ENCODE results near the gene EPC1. TPM values are rescaled to one million over a fixed set of nuclear protein-coding genes. Genes with fewer than 3 reads are reported as not detected.
A peak's percentile ranks its signal among the peaks of the same experiment; 100 is the strongest.
"Not testable (repeated sequence)": the region's sequence is repeated elsewhere in the genome, so short reads cannot be mapped to it uniquely, and the experiment has no call there.

The EPC1 gene
- total RNA-seq, 1 donor from 2014 or later: 36.0 TPM

- no peaks in the 10 kb centered on the region for H3K4me1 ChIP-seq
- no peaks in the 10 kb centered on the region for H3K36me3 ChIP-seq
- DNase-seq (no peak), ATAC-seq (no peak)
- no peaks in the 10 kb centered on the region for H3K9me3 ChIP-seq
- no peak overlapping the region for H3K27ac ChIP-seq
- TF ChIP-seq, protein P1, sequence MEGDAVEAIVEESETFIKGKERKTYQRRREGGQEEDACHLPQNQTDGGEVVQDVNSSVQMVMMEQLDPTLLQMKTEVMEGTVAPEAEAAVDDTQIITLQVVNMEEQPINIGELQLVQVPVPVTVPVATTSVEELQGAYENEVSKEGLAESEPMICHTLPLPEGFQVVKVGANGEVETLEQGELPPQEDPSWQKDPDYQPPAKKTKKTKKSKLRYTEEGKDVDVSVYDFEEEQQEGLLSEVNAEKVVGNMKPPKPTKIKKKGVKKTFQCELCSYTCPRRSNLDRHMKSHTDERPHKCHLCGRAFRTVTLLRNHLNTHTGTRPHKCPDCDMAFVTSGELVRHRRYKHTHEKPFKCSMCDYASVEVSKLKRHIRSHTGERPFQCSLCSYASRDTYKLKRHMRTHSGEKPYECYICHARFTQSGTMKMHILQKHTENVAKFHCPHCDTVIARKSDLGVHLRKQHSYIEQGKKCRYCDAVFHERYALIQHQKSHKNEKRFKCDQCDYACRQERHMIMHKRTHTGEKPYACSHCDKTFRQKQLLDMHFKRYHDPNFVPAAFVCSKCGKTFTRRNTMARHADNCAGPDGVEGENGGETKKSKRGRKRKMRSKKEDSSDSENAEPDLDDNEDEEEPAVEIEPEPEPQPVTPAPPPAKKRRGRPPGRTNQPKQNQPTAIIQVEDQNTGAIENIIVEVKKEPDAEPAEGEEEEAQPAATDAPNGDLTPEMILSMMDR (IDR thresholded peaks at IDR 0.05): no peak
- intact Hi-C loops (cut with DNase I): no loop called here
- H3K4me3 ChIP-seq: no peak overlapping the region
- no peaks in the 10 kb centered on the region for H3K27me3 ChIP-seq
These were observed 109.2 kb downstream of the EPC1 start for GRCh38 chr10:32237644-32238345.

- ATAC-seq (no peak), DNase-seq (no peak)
- Histone ChIP-seq H3K4me3 (no peak overlapping the region), H3K4me1 (no peaks in the 10 kb centered on the region), H3K27me3 (no peaks in the 10 kb centered on the region), H3K27ac (no peak overlapping the region), H3K36me3 (no peaks in the 10 kb centered on the region), H3K9me3 (no peaks in the 10 kb centered on the region)
- intact Hi-C loops (cut with DNase I): no loop called here
- TF ChIP-seq, protein P1 (IDR thresholded peaks at IDR 0.05): no peak
These were observed 112.5 kb downstream of the EPC1 start for GRCh38 chr10:32234471-32234870.

- DNase-seq; H3K4me1 ChIP-seq; ATAC-seq; H3K27me3 ChIP-seq; H3K27ac ChIP-seq; intact Hi-C loops (cut with DNase I); H3K4me3 ChIP-seq; H3K36me3 ChIP-seq; H3K9me3 ChIP-seq: not testable (repeated sequence)
These were observed 113.6 kb downstream of the EPC1 start for GRCh38 chr10:32233375-32233774.

- Histone ChIP-seq H3K9me3 (no peaks in the 10 kb centered on the region), H3K4me3 (no peak overlapping the region), H3K27me3 (no peaks in the 10 kb centered on the region), H3K4me1 (no peaks in the 10 kb centered on the region), H3K36me3 (no peaks in the 10 kb centered on the region), H3K27ac (no peak overlapping the region)
- TF ChIP-seq, protein P1 (IDR thresholded peaks at IDR 0.05): no peak
- intact Hi-C loops (cut with DNase I): no loop called here
- peak; percentile 62 for ATAC-seq
- no peak for DNase-seq
These were observed 114.6 kb downstream of the EPC1 start for GRCh38 chr10:32232378-32232777.

DNA sequence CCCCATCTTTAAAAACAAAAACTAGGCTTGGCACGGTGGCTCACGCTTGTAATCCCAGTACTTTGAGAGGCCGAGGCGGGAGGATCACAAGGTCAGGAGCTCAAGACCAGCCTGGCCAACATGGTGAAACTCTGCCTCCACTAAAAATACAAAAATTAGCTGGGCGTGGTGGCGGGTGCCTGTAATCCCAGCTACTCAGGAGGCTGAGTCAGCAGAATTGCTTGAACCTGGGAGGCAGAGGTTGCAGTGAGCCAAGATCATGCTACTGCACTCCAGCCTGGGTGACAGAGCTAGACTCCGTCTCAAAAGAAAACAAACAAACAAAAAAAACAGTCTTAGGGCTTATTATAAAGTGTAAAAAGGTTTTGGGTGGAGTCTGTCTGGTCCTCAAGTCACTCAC lies 117.2 kb downstream of the EPC1 start:
- intact Hi-C loops (cut with DNase I): not testable (repeated sequence)

GRCh38 chr10:32229170-32229569 lies 117.8 kb downstream of the EPC1 start:
- H3K9me3 ChIP-seq: no peaks in the 10 kb centered on the region
- TF ChIP-seq, protein P1 (IDR thresholded peaks at IDR 0.05): no peak
- no peak for DNase-seq
- ATAC-seq: no peak
- intact Hi-C loops (cut with DNase I): no loop called here
- no peaks in the 10 kb centered on the region for H3K4me1 ChIP-seq
- H3K27me3 ChIP-seq: no peaks in the 10 kb centered on the region
- H3K27ac ChIP-seq: no peak overlapping the region
- H3K36me3 ChIP-seq: no peaks in the 10 kb centered on the region
- no peak overlapping the region for H3K4me3 ChIP-seq

More for the DNA sequence above, 117.2 kb downstream of the EPC1 start:
- not testable (repeated sequence) for ATAC-seq, H3K36me3 ChIP-seq, H3K4me1 ChIP-seq, DNase-seq, H3K4me3 ChIP-seq, H3K9me3 ChIP-seq, H3K27me3 ChIP-seq, H3K27ac ChIP-seq

DNA sequence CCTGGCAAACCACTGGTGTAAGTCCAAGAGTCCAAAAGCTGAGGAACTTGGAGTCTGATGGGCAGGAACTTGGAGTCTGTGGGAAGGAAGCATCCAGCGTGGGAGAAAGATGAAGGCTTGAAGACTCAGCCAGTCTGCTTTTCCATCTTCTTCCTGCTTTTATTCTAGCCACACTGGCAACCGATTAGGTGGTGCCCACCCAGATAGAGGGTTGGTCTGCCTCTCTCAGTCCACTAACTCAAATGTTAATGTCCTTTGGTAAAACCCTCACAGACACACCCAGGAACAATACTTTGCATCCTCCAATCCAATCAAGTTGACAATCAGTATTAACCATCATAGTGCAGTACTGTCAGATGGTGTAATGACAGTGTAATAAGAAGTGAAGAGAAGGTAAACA lies 119.2 kb downstream of the EPC1 start:
- intact Hi-C loops (cut with DNase I): no loop called here
- no peak overlapping the region for H3K27ac ChIP-seq
- no peak for DNase-seq
- ATAC-seq: no peak
- H3K36me3 ChIP-seq: no peaks in the 10 kb centered on the region
- no peaks in the 10 kb centered on the region for H3K9me3 ChIP-seq
- no peaks in the 10 kb centered on the region for H3K27me3 ChIP-seq
- H3K4me1 ChIP-seq: no peaks in the 10 kb centered on the region
- no peak overlapping the region for H3K4me3 ChIP-seq
- TF ChIP-seq, protein P1 (IDR thresholded peaks at IDR 0.05): no peak

All from upper lobe of right lung (tissue), 1 donor.